NOMO-1 treated with dmso at 0.1 percent for 144 hours (cell line): ENCODE results near the gene ZFAND2A.

Experiments used
- DNase-seq: peaks from one replicate; lab custom pipeline; 2025; ENCODE audit not compliant: unreplicated experiment; lab: John Stamatoyannopoulos, UW

Gene ZFAND2A

GRCh38 chr7:1110358-1110757 lies 49.6 kb downstream of the ZFAND2A start:
- DNase-seq: no peak

GRCh38 chr7:1109581-1110310 lies 50.2 kb downstream of the ZFAND2A start:
- DNase-seq: no peak

GRCh38 chr7:1108264-1108920 lies 51.6 kb downstream of the ZFAND2A start:
- no peak for DNase-seq

- no peak for DNase-seq
Measured at GRCh38 chr7:1106793-1107421, 53.1 kb downstream of the ZFAND2A start.

GRCh38 chr7:1106063-1106792 lies 53.8 kb downstream of the ZFAND2A start:
- DNase-seq: no peak

- no peak for DNase-seq
Measured at GRCh38 chr7:1105189-1105588, 54.8 kb downstream of the ZFAND2A start.

- DNase-seq: no peak
Measured at GRCh38 chr7:1104516-1105179, 55.3 kb downstream of the ZFAND2A start.

- DNase-seq: no peak
Measured at GRCh38 chr7:1103789-1104515, 56.0 kb downstream of the ZFAND2A start.

GRCh38 chr7:1103009-1103788 lies 56.8 kb downstream of the ZFAND2A start:
- no peak for DNase-seq
